ENCODE measurements around the gene KDM4B.

DNA sequence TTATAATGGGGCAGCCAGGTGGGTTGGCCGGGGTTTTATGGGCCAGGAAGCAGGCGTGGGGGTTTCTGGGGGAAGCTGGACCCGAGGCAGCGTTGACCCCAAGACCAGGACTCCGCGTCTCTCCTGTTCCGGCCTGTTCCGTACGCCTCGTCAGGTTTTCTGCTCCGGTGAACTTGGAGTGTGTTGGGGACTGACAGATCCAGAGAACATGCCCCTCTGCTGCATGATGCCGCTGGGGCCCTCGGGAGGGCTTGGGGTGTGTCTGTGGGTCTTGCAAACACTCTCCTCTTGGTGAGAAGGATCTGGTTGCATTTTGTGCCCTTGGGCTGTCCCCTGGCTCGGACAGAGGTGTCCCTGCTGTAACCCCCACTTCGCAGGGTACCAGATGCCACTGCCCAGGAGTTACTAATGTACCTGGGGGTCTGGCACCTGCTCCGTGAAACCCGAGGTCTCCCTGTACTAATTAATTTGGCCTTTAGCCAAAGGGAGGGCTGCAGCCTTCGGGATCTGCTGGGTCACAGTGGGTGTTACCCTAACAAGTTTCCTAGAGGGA, 15.6 kb downstream of the KDM4B start:
- TF ChIP-seq, protein P1, sequence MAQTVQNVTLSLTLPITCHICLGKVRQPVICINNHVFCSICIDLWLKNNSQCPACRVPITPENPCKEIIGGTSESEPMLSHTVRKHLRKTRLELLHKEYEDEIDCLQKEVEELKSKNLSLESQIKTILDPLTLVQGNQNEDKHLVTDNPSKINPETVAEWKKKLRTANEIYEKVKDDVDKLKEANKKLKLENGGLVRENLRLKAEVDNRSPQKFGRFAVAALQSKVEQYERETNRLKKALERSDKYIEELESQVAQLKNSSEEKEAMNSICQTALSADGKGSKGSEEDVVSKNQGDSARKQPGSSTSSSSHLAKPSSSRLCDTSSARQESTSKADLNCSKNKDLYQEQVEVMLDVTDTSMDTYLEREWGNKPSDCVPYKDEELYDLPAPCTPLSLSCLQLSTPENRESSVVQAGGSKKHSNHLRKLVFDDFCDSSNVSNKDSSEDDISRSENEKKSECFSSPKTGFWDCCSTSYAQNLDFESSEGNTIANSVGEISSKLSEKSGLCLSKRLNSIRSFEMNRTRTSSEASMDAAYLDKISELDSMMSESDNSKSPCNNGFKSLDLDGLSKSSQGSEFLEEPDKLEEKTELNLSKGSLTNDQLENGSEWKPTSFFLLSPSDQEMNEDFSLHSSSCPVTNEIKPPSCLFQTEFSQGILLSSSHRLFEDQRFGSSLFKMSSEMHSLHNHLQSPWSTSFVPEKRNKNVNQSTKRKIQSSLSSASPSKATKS (CRISPR knock-in tag; IDR thresholded peaks at IDR 0.05), result no peak
- no peak for TF ChIP-seq NFYB (IDR thresholded peaks at IDR 0.05; ENCODE audit: extremely low read depth, insufficient read length)
- no peak for TF ChIP-seq ZNF24 (IDR thresholded peaks at IDR 0.05)
- TF ChIP-seq LARP7 (IDR thresholded peaks at IDR 0.05), result no peak
- TF ChIP-seq EZH2 (IDR thresholded peaks at IDR 0.05; ENCODE audit: borderline replicate concordance, low read depth, low read length), result no peak
- TF ChIP-seq POLR3A (IDR thresholded peaks at IDR 0.05; ENCODE audit: borderline replicate concordance, extremely low read depth, insufficient read depth, insufficient read length), result no peak
- no peak for TF ChIP-seq ZEB2 (IDR thresholded peaks at IDR 0.05)
- TF ChIP-seq NFXL1 (CRISPR knock-in tag; IDR thresholded peaks at IDR 0.05), result no peak
- TF ChIP-seq, protein P2, sequence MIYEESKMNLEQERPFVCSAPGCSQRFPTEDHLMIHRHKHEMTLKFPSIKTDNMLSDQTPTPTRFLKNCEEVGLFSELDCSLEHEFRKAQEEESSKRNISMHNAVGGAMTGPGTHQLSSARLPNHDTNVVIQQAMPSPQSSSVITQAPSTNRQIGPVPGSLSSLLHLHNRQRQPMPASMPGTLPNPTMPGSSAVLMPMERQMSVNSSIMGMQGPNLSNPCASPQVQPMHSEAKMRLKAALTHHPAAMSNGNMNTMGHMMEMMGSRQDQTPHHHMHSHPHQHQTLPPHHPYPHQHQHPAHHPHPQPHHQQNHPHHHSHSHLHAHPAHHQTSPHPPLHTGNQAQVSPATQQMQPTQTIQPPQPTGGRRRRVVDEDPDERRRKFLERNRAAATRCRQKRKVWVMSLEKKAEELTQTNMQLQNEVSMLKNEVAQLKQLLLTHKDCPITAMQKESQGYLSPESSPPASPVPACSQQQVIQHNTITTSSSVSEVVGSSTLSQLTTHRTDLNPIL (CRISPR knock-in tag; IDR thresholded peaks at IDR 0.05), result no peak
- no peak for TF ChIP-seq POLR2A (conservative IDR thresholded peaks at IDR 0.05)
- TF ChIP-seq, protein P3, sequence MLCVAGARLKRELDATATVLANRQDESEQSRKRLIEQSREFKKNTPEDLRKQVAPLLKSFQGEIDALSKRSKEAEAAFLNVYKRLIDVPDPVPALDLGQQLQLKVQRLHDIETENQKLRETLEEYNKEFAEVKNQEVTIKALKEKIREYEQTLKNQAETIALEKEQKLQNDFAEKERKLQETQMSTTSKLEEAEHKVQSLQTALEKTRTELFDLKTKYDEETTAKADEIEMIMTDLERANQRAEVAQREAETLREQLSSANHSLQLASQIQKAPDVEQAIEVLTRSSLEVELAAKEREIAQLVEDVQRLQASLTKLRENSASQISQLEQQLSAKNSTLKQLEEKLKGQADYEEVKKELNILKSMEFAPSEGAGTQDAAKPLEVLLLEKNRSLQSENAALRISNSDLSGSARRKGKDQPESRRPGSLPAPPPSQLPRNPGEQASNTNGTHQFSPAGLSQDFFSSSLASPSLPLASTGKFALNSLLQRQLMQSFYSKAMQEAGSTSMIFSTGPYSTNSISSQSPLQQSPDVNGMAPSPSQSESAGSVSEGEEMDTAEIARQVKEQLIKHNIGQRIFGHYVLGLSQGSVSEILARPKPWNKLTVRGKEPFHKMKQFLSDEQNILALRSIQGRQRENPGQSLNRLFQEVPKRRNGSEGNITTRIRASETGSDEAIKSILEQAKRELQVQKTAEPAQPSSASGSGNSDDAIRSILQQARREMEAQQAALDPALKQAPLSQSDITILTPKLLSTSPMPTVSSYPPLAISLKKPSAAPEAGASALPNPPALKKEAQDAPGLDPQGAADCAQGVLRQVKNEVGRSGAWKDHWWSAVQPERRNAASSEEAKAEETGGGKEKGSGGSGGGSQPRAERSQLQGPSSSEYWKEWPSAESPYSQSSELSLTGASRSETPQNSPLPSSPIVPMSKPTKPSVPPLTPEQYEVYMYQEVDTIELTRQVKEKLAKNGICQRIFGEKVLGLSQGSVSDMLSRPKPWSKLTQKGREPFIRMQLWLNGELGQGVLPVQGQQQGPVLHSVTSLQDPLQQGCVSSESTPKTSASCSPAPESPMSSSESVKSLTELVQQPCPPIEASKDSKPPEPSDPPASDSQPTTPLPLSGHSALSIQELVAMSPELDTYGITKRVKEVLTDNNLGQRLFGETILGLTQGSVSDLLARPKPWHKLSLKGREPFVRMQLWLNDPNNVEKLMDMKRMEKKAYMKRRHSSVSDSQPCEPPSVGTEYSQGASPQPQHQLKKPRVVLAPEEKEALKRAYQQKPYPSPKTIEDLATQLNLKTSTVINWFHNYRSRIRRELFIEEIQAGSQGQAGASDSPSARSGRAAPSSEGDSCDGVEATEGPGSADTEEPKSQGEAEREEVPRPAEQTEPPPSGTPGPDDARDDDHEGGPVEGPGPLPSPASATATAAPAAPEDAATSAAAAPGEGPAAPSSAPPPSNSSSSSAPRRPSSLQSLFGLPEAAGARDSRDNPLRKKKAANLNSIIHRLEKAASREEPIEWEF (CRISPR knock-in tag; IDR thresholded peaks at IDR 0.05), result no peak
- TF ChIP-seq, protein P4, sequence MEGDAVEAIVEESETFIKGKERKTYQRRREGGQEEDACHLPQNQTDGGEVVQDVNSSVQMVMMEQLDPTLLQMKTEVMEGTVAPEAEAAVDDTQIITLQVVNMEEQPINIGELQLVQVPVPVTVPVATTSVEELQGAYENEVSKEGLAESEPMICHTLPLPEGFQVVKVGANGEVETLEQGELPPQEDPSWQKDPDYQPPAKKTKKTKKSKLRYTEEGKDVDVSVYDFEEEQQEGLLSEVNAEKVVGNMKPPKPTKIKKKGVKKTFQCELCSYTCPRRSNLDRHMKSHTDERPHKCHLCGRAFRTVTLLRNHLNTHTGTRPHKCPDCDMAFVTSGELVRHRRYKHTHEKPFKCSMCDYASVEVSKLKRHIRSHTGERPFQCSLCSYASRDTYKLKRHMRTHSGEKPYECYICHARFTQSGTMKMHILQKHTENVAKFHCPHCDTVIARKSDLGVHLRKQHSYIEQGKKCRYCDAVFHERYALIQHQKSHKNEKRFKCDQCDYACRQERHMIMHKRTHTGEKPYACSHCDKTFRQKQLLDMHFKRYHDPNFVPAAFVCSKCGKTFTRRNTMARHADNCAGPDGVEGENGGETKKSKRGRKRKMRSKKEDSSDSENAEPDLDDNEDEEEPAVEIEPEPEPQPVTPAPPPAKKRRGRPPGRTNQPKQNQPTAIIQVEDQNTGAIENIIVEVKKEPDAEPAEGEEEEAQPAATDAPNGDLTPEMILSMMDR (IDR thresholded peaks at IDR 0.05 in 2 of 3, conservative IDR thresholded peaks at IDR 0.05 in 1 of 3; ENCODE audit: insufficient read depth in 2 of 3, low read depth in 1 of 3, low read length in 3 of 3), result no peak
- TF ChIP-seq POLR2AphosphoS5 (IDR thresholded peaks at IDR 0.05; ENCODE audit: control insufficient read depth, insufficient read depth, low read depth, low read length), result no peak
